ENCODE results near the gene PPP1R1B. TPM values are rescaled to one million over a fixed set of nuclear protein-coding genes. Genes with fewer than 3 reads are reported as not detected.

The PPP1R1B gene
- total RNA-seq, 1 donor from 2014 or later = not detected

- Mint-ChIP-seq H3K4me3 (ENCODE audit: low read depth) (no peak overlapping the region), H3K36me3 (ENCODE audit: insufficient read depth) (peaks cover 1% of the 10 kb centered on the region), H3K4me1 (ENCODE audit: low read depth) (peaks cover 6% of the 10 kb centered on the region), H3K27ac (no peak overlapping the region), H3K9me3 (ENCODE audit: low read depth) (no peaks in the 10 kb centered on the region), H3K27me3 (peaks cover 27% of the 10 kb centered on the region)
- TF ChIP-seq, protein P1, sequence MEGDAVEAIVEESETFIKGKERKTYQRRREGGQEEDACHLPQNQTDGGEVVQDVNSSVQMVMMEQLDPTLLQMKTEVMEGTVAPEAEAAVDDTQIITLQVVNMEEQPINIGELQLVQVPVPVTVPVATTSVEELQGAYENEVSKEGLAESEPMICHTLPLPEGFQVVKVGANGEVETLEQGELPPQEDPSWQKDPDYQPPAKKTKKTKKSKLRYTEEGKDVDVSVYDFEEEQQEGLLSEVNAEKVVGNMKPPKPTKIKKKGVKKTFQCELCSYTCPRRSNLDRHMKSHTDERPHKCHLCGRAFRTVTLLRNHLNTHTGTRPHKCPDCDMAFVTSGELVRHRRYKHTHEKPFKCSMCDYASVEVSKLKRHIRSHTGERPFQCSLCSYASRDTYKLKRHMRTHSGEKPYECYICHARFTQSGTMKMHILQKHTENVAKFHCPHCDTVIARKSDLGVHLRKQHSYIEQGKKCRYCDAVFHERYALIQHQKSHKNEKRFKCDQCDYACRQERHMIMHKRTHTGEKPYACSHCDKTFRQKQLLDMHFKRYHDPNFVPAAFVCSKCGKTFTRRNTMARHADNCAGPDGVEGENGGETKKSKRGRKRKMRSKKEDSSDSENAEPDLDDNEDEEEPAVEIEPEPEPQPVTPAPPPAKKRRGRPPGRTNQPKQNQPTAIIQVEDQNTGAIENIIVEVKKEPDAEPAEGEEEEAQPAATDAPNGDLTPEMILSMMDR (IDR thresholded peaks at IDR 0.05; ENCODE audit: unreplicated experiment) = no peak
- no peak for DNase-seq (ENCODE audit: low spot score, unreplicated experiment)
These were observed 46.8 kb downstream of the PPP1R1B start for GRCh38 chr17:39673335-39674081.

GRCh38 chr17:39674179-39674578 is 47.4 kb downstream of the PPP1R1B start:
- TF ChIP-seq, protein P1 (IDR thresholded peaks at IDR 0.05; ENCODE audit: unreplicated experiment) = no peak
- Mint-ChIP-seq H3K4me3 (ENCODE audit: low read depth) (no peak overlapping the region), H3K27ac (no peak overlapping the region), H3K9me3 (ENCODE audit: low read depth) (no peaks in the 10 kb centered on the region), H3K27me3 (peaks cover 21% of the 10 kb centered on the region), H3K36me3 (ENCODE audit: insufficient read depth) (peaks cover 1% of the 10 kb centered on the region), H3K4me1 (ENCODE audit: low read depth) (peaks cover 8% of the 10 kb centered on the region)
- DNase-seq (ENCODE audit: low spot score, unreplicated experiment) = no peak

GRCh38 chr17:39674702-39675389 is 48.1 kb downstream of the PPP1R1B start:
- DNase-seq (ENCODE audit: low spot score, unreplicated experiment) = no peak
- Mint-ChIP-seq H3K36me3 (ENCODE audit: insufficient read depth) (peaks cover 2% of the 10 kb centered on the region), H3K27me3 (peaks cover 17% of the 10 kb centered on the region), H3K27ac (peak overlapping the region; percentile 84), H3K4me3 (ENCODE audit: low read depth) (no peak overlapping the region), H3K4me1 (ENCODE audit: low read depth) (peaks cover 8% of the 10 kb centered on the region), H3K9me3 (ENCODE audit: low read depth) (no peaks in the 10 kb centered on the region)
- TF ChIP-seq, protein P1 (IDR thresholded peaks at IDR 0.05; ENCODE audit: unreplicated experiment) = no peak

- Mint-ChIP-seq H3K27ac (peak overlapping the region; percentile 84), H3K36me3 (ENCODE audit: insufficient read depth) (peaks cover 3% of the 10 kb centered on the region), H3K27me3 (peaks cover 12% of the 10 kb centered on the region), H3K4me3 (ENCODE audit: low read depth) (no peak overlapping the region), H3K9me3 (ENCODE audit: low read depth) (no peaks in the 10 kb centered on the region), H3K4me1 (ENCODE audit: low read depth) (peaks cover 8% of the 10 kb centered on the region)
- TF ChIP-seq, protein P1 (IDR thresholded peaks at IDR 0.05; ENCODE audit: unreplicated experiment) = no peak
- no peak for DNase-seq (ENCODE audit: low spot score, unreplicated experiment)
These were observed 48.8 kb downstream of the PPP1R1B start for GRCh38 chr17:39675390-39676082.

- Mint-ChIP-seq H3K27ac (no peak overlapping the region), H3K4me1 (ENCODE audit: low read depth) (peaks cover 8% of the 10 kb centered on the region), H3K9me3 (ENCODE audit: low read depth) (no peaks in the 10 kb centered on the region), H3K36me3 (ENCODE audit: insufficient read depth) (peaks cover 6% of the 10 kb centered on the region), H3K4me3 (ENCODE audit: low read depth) (no peak overlapping the region), H3K27me3 (peaks cover 7% of the 10 kb centered on the region)
- DNase-seq (ENCODE audit: low spot score, unreplicated experiment) = no peak
- TF ChIP-seq, protein P1 (IDR thresholded peaks at IDR 0.05; ENCODE audit: unreplicated experiment) = no peak
These were observed 49.6 kb downstream of the PPP1R1B start for GRCh38 chr17:39676198-39676819.

Data from progenitor cell of endocrine pancreas (in vitro differentiated cells).